Cerebellar nuclear complex (tissue), 1 donor: ENCODE data around the gene MKNK2.
"Not testable (repeated sequence)": the region's sequence is repeated elsewhere in the genome, so short reads cannot be mapped to it uniquely, and the experiment has no call there.

Experiments used
- DNase-seq, 2 experiments: peaks; one replicate each; lab custom pipeline; 2025; lab: John Stamatoyannopoulos, UW

Gene MKNK2

GRCh38 chr19:1991018-1991913 is 59.8 kb downstream of the MKNK2 start:
- no peak for DNase-seq

DNA sequence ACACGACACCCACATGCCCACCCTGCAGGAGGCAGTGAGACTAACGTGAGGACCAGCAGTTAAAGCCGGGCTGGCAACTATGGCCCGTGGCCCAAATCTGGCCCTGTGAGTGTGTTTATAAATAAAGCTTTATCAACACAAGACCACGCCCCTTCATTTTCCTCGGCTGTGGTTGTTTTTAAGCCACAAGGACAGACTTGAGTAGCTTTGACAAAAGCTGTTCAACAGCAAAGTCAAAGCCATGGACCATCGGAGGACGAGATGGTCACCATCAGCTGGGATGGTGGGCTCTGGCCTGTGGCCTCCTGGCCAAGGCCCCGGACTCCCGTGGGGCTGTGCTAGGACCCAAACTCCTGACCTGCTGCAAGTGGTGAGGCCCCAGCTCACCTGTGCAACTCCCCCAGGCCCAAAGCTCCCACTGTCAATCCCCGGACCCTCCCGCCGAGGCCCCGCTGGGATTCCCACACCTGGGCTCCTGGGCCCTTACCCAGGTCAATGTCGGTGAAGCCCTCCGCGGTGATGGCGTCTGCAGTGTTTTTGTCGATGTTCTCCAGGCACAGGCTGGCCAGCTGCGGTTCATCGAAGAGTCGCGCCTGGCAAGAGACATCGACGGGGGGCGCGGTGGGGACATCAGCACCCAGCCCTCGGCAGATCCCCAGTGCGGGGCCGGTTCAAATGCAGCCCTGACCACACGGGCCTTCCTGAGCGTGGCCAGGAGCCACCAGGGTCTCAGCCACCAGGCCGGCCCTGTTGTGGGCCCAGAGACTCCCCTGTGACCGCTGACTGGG is 60.6 kb downstream of the MKNK2 start:
- DNase-seq: no peak

GRCh38 chr19:1989513-1990229 is 61.4 kb downstream of the MKNK2 start:
- no peak for DNase-seq

DNA sequence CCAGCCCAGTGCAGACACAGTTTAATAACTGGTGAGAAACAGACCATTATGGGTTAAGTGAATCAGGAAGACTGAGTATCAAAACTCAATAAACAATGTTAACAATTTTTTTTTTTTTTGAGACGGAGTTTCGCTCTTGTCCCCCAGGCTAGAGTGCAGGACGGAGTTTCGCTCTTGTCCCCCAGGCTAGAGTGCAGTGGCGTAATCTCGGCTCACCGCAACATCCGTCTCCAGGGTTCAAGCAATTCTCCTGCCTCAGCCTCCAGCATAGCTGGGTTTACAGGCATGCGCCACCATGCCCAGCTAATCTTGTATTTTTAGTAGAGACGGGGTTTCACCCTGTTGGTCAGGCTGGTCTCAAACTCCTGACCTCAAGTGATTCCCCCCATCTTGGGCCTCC is 62.6 kb downstream of the MKNK2 start:
- DNase-seq: not testable (repeated sequence)
